KMS-11 (cell line): Measurements from ENCODE around the gene FER.

Experiments used
- H2AFZ ChIP-seq: fragments of 200-600 bp; sonication (generic); 2 replicates; pipeline ENCODE4 v1.6.1; 2016; ENCODE audit warnings: antibody characterized with exemption, mixed run types, low read depth
- H3K27ac ChIP-seq: fragments of 200-600 bp; sonication (generic); 2 replicates; pipeline ENCODE4 v1.6.1; 2016; ENCODE audit warnings: mild to moderate bottlenecking, mixed run types
- H3K27me3 ChIP-seq: fragments of 200-600 bp; sonication (generic); 2 replicates; pipeline ENCODE4 v1.6.1; 2017; ENCODE audit warnings: mild to moderate bottlenecking, low read depth, mixed run types, moderate library complexity; ENCODE audit not compliant: insufficient read depth
- H3K36me3 ChIP-seq: fragments of 200-600 bp; sonication (generic); 2 replicates; pipeline ENCODE4 v1.6.1; 2017; ENCODE audit warnings: mild to moderate bottlenecking, mixed run types; ENCODE audit not compliant: insufficient read depth
- H3K4me1 ChIP-seq: fragments of 200-600 bp; sonication (generic); 2 replicates; pipeline ENCODE4 v1.6.1; 2016; ENCODE audit warnings: mild to moderate bottlenecking, low read depth, mixed run types; ENCODE audit not compliant: poor library complexity, severe bottlenecking
- H3K4me2 ChIP-seq: fragments of 200-600 bp; sonication (generic); 2 replicates; pipeline ENCODE4 v1.7.0; 2016; ENCODE audit warnings: mild to moderate bottlenecking, mixed run types
- H3K4me3 ChIP-seq: fragments of 200-600 bp; sonication (generic); IDR thresholded peaks from 2 replicates; pipeline ENCODE4 v1.6.1; 2017; ENCODE audit warnings: low read depth, low read length, mixed read lengths; ENCODE audit not compliant: insufficient read depth
- H3K79me2 ChIP-seq: fragments of 200-600 bp; sonication (generic); 2 replicates; pipeline ENCODE4 v1.6.1; 2016; ENCODE audit warnings: low read depth, mixed run types; ENCODE audit not compliant: insufficient read depth
- H3K9ac ChIP-seq: fragments of 200-600 bp; sonication (generic); 2 replicates; pipeline ENCODE4 v1.6.1; 2016; ENCODE audit warnings: mild to moderate bottlenecking, mixed run types
- H4K20me1 ChIP-seq: fragments of 200-600 bp; sonication (generic); 2 replicates; pipeline ENCODE4 v1.6.1; 2016; ENCODE audit warnings: mild to moderate bottlenecking, mixed run types; ENCODE audit not compliant: insufficient read depth
- TF ChIP-seq, protein P1 (sequence below): fragments of 200-600 bp; sonication (generic); conservative IDR thresholded peaks from 2 replicates; pipeline ENCODE4 v1.6.1; 2017; ENCODE audit warnings: low read depth, mild to moderate bottlenecking, antibody characterized with exemption, low read length, moderate library complexity, mixed read lengths

Gene FER

DNA sequence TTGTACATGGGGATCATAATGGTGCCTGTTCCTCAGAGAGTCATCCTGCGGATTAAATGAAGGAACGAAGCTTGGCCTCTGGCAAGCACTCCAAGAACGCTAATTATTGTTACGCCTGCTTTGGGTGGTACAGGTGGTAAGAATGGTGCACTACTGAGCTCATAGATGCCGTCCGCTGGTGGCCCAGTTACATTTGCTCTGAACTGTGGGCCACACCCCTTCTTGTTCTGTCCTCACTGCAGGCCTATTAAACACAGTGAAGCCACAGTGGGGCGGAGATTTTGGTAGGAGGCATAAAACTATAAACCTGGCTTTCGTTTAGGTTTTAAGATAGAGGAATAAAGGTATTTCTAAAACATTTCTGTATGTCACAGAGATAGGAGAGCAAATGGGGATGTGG is 40.6 kb upstream of the FER start:
- H2AFZ ChIP-seq: no peak overlapping the region

DNA sequence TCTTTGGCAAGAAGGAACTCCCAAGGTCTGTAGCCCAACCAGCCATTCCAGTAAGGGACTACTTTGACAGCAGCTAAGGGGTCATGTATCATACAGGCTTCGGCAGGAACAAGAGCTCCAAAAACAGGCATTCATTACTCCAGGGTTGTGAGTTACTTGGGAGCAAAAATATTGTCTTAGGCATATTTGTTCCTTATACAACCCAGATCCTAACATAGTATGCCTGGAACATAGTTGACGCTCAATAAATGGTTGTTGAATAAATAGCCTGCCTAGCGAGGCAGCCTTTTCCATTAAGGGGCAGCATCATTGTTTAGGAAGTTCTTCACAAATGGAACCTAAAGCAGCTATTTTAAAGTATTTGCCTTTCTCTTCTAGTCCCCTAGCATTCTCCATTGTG is 35.8 kb upstream of the FER start:
- Histone ChIP-seq H3K27me3 (no peaks in the 10 kb centered on the region), H3K9ac (no peak overlapping the region), H3K4me2 (no peak overlapping the region), H3K36me3 (no peaks in the 10 kb centered on the region), H3K79me2 (no peaks in the 10 kb centered on the region), H3K27ac (no peak overlapping the region), H4K20me1 (no peaks in the 10 kb centered on the region), H3K4me3 (no peak overlapping the region), H2AFZ (no peak overlapping the region), H3K4me1 (no peaks in the 10 kb centered on the region)
- TF ChIP-seq, protein P1, sequence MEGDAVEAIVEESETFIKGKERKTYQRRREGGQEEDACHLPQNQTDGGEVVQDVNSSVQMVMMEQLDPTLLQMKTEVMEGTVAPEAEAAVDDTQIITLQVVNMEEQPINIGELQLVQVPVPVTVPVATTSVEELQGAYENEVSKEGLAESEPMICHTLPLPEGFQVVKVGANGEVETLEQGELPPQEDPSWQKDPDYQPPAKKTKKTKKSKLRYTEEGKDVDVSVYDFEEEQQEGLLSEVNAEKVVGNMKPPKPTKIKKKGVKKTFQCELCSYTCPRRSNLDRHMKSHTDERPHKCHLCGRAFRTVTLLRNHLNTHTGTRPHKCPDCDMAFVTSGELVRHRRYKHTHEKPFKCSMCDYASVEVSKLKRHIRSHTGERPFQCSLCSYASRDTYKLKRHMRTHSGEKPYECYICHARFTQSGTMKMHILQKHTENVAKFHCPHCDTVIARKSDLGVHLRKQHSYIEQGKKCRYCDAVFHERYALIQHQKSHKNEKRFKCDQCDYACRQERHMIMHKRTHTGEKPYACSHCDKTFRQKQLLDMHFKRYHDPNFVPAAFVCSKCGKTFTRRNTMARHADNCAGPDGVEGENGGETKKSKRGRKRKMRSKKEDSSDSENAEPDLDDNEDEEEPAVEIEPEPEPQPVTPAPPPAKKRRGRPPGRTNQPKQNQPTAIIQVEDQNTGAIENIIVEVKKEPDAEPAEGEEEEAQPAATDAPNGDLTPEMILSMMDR: no peak

More for the DNA sequence above, 40.6 kb upstream of the FER start:
- no peaks in the 10 kb centered on the region for H3K79me2 ChIP-seq
- no peaks in the 10 kb centered on the region for H3K4me1 ChIP-seq
- no peak overlapping the region for H3K4me3 ChIP-seq
- H3K27ac ChIP-seq: no peak overlapping the region
- no peak overlapping the region for H3K4me2 ChIP-seq
- TF ChIP-seq, protein P1: no peak
- H3K9ac ChIP-seq: no peak overlapping the region
- H3K27me3 ChIP-seq: no peaks in the 10 kb centered on the region
- no peaks in the 10 kb centered on the region for H3K36me3 ChIP-seq
- H4K20me1 ChIP-seq: no peaks in the 10 kb centered on the region

DNA sequence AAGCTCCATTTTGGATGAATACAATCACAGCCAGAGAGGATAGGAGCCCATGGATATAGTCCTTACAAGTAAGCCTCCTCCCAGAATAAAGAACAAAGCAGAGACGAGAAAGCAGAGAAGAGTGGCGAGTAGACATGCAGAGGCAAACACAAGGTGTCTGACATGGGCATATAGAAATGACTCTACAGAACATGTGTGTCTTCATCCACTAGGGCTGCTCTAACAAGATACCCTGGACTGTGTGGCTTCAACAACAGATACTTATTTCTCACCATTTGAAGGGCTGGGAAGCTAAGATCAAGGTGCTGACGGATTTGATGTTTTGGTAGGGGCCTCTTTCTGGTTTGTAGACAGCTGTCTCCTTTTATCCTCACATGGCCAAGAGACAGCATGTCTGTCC is 32.3 kb upstream of the FER start:
- no peaks in the 10 kb centered on the region for H3K79me2 ChIP-seq
- TF ChIP-seq, protein P1: no peak
- H3K27ac ChIP-seq: no peak overlapping the region
- no peaks in the 10 kb centered on the region for H3K36me3 ChIP-seq
- no peak overlapping the region for H3K4me2 ChIP-seq
- H4K20me1 ChIP-seq: no peaks in the 10 kb centered on the region
- no peaks in the 10 kb centered on the region for H3K4me1 ChIP-seq
- H3K9ac ChIP-seq: no peak overlapping the region
- H3K27me3 ChIP-seq: no peaks in the 10 kb centered on the region
- no peak overlapping the region for H3K4me3 ChIP-seq
- no peak overlapping the region for H2AFZ ChIP-seq

DNA sequence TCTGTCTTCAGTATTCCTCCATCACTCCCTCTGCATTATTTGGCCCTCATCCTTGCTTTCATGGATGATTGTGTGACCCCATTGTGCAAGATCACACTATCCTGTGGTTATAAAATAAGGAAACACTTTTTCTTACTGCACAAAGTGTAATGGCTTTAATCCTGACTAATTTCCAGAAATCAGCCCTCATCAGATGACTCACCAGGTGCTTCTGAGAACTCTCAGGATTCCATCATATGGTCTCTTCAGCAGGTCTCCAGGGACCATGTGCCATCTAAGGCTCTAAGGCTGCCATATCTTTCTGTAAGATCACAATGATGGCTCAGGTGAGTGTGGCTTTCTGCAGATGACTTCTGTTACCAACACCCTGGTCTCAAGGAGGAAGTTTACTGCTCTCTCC is 27.3 kb upstream of the FER start:
- Histone ChIP-seq H3K4me1 (no peaks in the 10 kb centered on the region), H3K9ac (no peak overlapping the region), H3K36me3 (no peaks in the 10 kb centered on the region; the same call in 1 of the 2 replicates), H3K4me3 (no peak overlapping the region), H2AFZ (no peak overlapping the region), H3K4me2 (no peak overlapping the region), H3K27me3 (no peaks in the 10 kb centered on the region), H3K79me2 (no peaks in the 10 kb centered on the region), H3K27ac (no peak overlapping the region), H4K20me1 (no peaks in the 10 kb centered on the region)
- TF ChIP-seq, protein P1: no peak
